Breast epithelium (tissue), 4 donors: ENCODE measurements around the gene STON2. TPM values are rescaled to one million over a fixed set of nuclear protein-coding genes. Genes with fewer than 3 reads are reported as not detected.

ENCODE experiments used
- DNase-seq, 2 donors: peaks; one replicate each; pipeline ENCODE4 v3.0.0-alpha.2; 2019; ENCODE audit warnings: low spot score in 2 of 2
- H3K27ac ChIP-seq, 2 donors: fragments of 200-600 bp; sonication (generic) in 1 of 2; one replicate each; pipeline ENCODE4 v1.5.1; 2016 to 2019; ENCODE audit warnings: mild to moderate bottlenecking in 1 of 2
- H3K27me3 ChIP-seq, 2 donors: fragments of 200-600 bp; sonication (generic) in 1 of 2; one replicate each; pipeline versions ENCODE4 v1.5.1 to v1.6.0; 2017 to 2019; ENCODE audit warnings: control low read depth in 1 of 2, mild to moderate bottlenecking in 1 of 2
- H3K36me3 ChIP-seq: fragments of 200-600 bp; one replicate; pipeline ENCODE4 v1.5.1; 2019
- H3K4me1 ChIP-seq, 2 donors: fragments of 200-600 bp; sonication (generic); one replicate each; pipeline ENCODE4 v1.5.1; 2016 to 2019; ENCODE audit warnings: control low read depth in 1 of 2
- H3K4me3 ChIP-seq, 3 donors: fragments of 200-600 bp; sonication (generic); 1 replicate in 2 of 3; 2 replicates in 1 of 3; pipeline ENCODE4 v1.5.1; 2016 to 2019; ENCODE audit warnings: mild to moderate bottlenecking in 3 of 3, moderate library complexity in 2 of 3
- H3K9me3 ChIP-seq, 2 donors: fragments of 200-600 bp; sonication (generic) in 1 of 2; one replicate each; pipeline ENCODE4 v1.5.1; 2016 to 2019; ENCODE audit warnings: control low read depth in 1 of 2
- CTCF ChIP-seq, 3 donors: fragments of 450-650 bp; IDR thresholded peaks; one replicate each; pipeline ENCODE4 v1.5.1; 2016 to 2017; ENCODE audit warnings: antibody characterized with exemption in 3 of 3, mild to moderate bottlenecking in 3 of 3, moderate library complexity in 3 of 3
- POLR2A ChIP-seq: fragments of 450-650 bp; IDR thresholded peaks from one replicate; pipeline ENCODE4 v1.6.1; 2016; ENCODE audit warnings: antibody characterized with exemption, mild to moderate bottlenecking, moderate library complexity
- POLR2AphosphoS5 ChIP-seq, 3 donors: sonication (generic); formaldehyde crosslinking; IDR thresholded peaks; one replicate each; pipeline ENCODE4 v1.6.1; 2017; ENCODE audit warnings: antibody characterized with exemption in 3 of 3
- intact Hi-C: fragments of 100-400 bp; cut with DNase I; formaldehyde crosslinking; loops from one replicate; pipeline ENCODE4 v1.15.1; 2023; ENCODE audit warnings: low total_unique reads
- total RNA-seq, 3 donors: library from RNA; depleted of rRNA; stranded (reverse); fragments of >200 nt; gene quantifications; one replicate each; pipeline ENCODE4 v1.1.0, GENCODE V29; 2016

The STON2 gene
- total RNA-seq, 3 donors from 2014 or later: 24.6 to 30.2 (median 27.5) TPM

- H3K36me3 ChIP-seq: no peaks in the 10 kb centered on the region
- H3K9me3 ChIP-seq: no peaks in the 10 kb centered on the region
- peaks cover 6 to 8% of the 10 kb centered on the region in 2 donors for H3K4me1 ChIP-seq
- H3K4me3 ChIP-seq: no peak overlapping the region
- DNase-seq: no peak
- intact Hi-C loops: no loop called here
- H3K27ac ChIP-seq: peak overlapping the region; percentile 54 to 73
- no peaks in the 10 kb centered on the region for H3K27me3 ChIP-seq
- TF ChIP-seq POLR2AphosphoS5 (IDR thresholded peaks at IDR 0.05) (no peak), POLR2A (no peak), CTCF (IDR thresholded peaks at IDR 0.05) (no peak)
These were observed 87.7 kb downstream of the STON2 start for GRCh38 chr14:81312289-81312876.

DNA sequence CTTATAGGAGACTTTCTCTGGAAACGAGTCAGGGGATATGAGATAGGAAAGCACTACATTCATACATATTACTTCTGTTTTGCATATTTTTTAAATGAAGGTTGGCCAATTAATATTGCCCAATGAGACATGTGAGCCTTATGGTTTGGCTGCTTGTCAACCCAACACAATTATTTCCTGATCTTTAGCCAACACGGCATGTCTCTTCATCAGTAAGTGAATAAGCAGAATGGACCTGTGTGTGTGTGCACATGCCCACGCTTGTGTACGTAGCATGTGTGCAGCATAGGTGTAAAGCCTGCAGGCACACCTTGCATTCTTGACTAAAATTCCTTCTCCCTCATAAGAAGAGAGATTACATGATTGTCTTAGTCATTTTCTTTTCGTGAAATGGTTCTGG, 88.3 kb downstream of the STON2 start:
- Histone ChIP-seq H3K36me3 (no peaks in the 10 kb centered on the region), H3K27ac (peak overlapping the region; percentile 54 to 73), H3K27me3 (no peaks in the 10 kb centered on the region), H3K9me3 (no peaks in the 10 kb centered on the region), H3K4me3 (no peak overlapping the region), H3K4me1 (peaks cover 6 to 8% of the 10 kb centered on the region in 2 donors)
- no peak for TF ChIP-seq POLR2A
- TF ChIP-seq CTCF (IDR thresholded peaks at IDR 0.05): no peak
- TF ChIP-seq POLR2AphosphoS5 (IDR thresholded peaks at IDR 0.05): peak in 2 of 3 donors; percentile 20 to 41
- DNase-seq: peak in 1 of 2 donors; percentile 56
- intact Hi-C loops: no loop called here

- no peak overlapping the region for H3K4me3 ChIP-seq
- H3K27me3 ChIP-seq: no peaks in the 10 kb centered on the region
- H3K36me3 ChIP-seq: no peaks in the 10 kb centered on the region
- no peak for TF ChIP-seq POLR2A
- TF ChIP-seq CTCF (IDR thresholded peaks at IDR 0.05): no peak
- no peaks in the 10 kb centered on the region for H3K9me3 ChIP-seq
- no peak for DNase-seq
- peak overlapping the region; percentile 54 to 73 for H3K27ac ChIP-seq
- peaks cover 6 to 8% of the 10 kb centered on the region in 2 donors for H3K4me1 ChIP-seq
- intact Hi-C loops: no loop called here
These were observed 89.0 kb downstream of the STON2 start for GRCh38 chr14:81311141-81311540.

DNA sequence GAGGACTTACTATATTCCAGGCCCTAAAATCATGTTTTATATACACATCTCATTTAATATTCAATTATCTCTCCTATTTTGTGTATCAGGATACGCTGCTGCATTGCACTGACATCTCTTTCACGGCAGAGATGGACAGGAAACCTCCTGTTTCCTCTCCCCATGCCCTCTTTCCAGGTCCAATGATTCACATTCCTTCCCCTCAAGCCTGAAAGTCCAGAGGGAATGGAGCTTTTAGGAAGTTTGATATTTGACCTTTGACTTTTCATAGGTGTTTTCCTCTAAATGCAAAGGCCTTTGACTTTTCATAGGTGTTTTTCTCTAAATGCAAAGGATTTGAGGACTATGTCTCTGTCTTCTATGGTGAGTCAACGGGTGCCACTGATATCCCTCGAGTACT, 89.5 kb downstream of the STON2 start:
- no peak overlapping the region for H3K4me3 ChIP-seq
- no peaks in the 10 kb centered on the region for H3K27me3 ChIP-seq
- peak overlapping the region in 1 of 2 donors; percentile 21 for H3K27ac ChIP-seq
- intact Hi-C loops: no loop called here
- TF ChIP-seq CTCF (IDR thresholded peaks at IDR 0.05): no peak
- no peak for TF ChIP-seq POLR2A
- TF ChIP-seq POLR2AphosphoS5 (IDR thresholded peaks at IDR 0.05): no peak
- peaks cover 6 to 8% of the 10 kb centered on the region in 2 donors for H3K4me1 ChIP-seq
- H3K36me3 ChIP-seq: no peaks in the 10 kb centered on the region
- H3K9me3 ChIP-seq: no peaks in the 10 kb centered on the region
- DNase-seq: no peak

DNA sequence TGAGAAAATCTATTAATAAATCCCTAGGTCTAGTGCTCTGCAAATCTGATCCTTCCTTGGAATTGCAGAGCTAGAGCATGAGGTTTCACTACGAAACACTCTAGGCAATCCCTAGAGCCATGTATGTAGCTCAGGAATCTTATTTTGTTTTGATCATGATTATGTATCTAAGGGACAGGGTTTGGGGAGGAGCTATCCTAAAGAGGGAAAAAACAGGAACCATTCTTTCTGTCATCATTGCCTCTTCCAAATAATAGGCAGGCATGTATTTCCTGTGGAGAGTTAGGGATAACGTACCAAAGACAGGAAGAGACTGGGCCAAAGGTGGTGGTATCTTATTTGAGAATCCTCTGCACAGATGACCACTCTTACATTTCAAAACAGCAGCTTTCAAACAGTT, 90.6 kb downstream of the STON2 start:
- TF ChIP-seq CTCF (IDR thresholded peaks at IDR 0.05) (no peak), POLR2A (no peak), POLR2AphosphoS5 (IDR thresholded peaks at IDR 0.05) (no peak)
- Histone ChIP-seq H3K27me3 (no peaks in the 10 kb centered on the region), H3K36me3 (no peaks in the 10 kb centered on the region), H3K9me3 (no peaks in the 10 kb centered on the region), H3K4me3 (no peak overlapping the region), H3K27ac (no peak overlapping the region), H3K4me1 (peaks cover 6 to 8% of the 10 kb centered on the region in 2 donors)
- DNase-seq: no peak
- intact Hi-C loops: no loop called here
